Astrocyte (in vitro differentiated cells and primary cell): ENCODE measurements around the gene STX3. TPM values are rescaled to one million over a fixed set of nuclear protein-coding genes. Genes with fewer than 3 reads are reported as not detected.

Experiments used
- DNase-seq: peaks from one replicate; pipeline ENCODE4 v3.0.0-alpha.2; 2010; ENCODE audit warnings: low read depth
- FAIRE-seq: peaks from 2 replicates; lab custom pipeline; 2011; peaks lifted over from hg19 to GRCh38; lab: Jason Lieb, UNC
- H2AFZ ChIP-seq: 2 replicates; pipeline ENCODE4 v1.6.0; 2012; ENCODE audit warnings: low read depth, low read length, inconsistent platforms
- H3K27ac ChIP-seq: 2 replicates; pipeline ENCODE4 v1.5.1; 2011; ENCODE audit warnings: low read depth, low read length, inconsistent platforms
- H3K27me3 ChIP-seq: 2 replicates; pipeline ENCODE4 v1.6.0; 2011; ENCODE audit warnings: low read length, inconsistent platforms; ENCODE audit not compliant: insufficient read depth
- H3K36me3 ChIP-seq: 2 replicates; pipeline ENCODE4 v1.5.1; 2011; ENCODE audit warnings: low read length, inconsistent platforms; ENCODE audit not compliant: insufficient read depth
- H3K4me1 ChIP-seq: 2 replicates; pipeline ENCODE4 v1.5.1; 2011; ENCODE audit warnings: low read length, inconsistent platforms; ENCODE audit not compliant: insufficient read depth
- H3K4me2 ChIP-seq: 2 replicates; pipeline ENCODE4 v1.6.0; 2012; ENCODE audit warnings: low read length, inconsistent platforms
- H3K4me3 ChIP-seq: 2 replicates; pipeline ENCODE4 v1.5.1; 2011; ENCODE audit warnings: low read depth, mild to moderate bottlenecking, low read length, inconsistent platforms; ENCODE audit not compliant: insufficient read depth
- H3K79me2 ChIP-seq: 2 replicates; pipeline ENCODE4 v1.6.0; 2012; ENCODE audit warnings: mild to moderate bottlenecking, low read length, inconsistent platforms; ENCODE audit not compliant: insufficient read depth
- H3K9ac ChIP-seq: 2 replicates; pipeline ENCODE4 v1.6.0; 2012; ENCODE audit warnings: mild to moderate bottlenecking, low read length, inconsistent platforms
- H3K9me3 ChIP-seq: 2 replicates; pipeline ENCODE4 v1.5.1; 2012; ENCODE audit warnings: low read depth, mild to moderate bottlenecking, low read length, inconsistent platforms; ENCODE audit not compliant: insufficient read depth
- H4K20me1 ChIP-seq: 2 replicates; pipeline ENCODE4 v1.6.0; 2012; ENCODE audit warnings: low read length, inconsistent platforms; ENCODE audit not compliant: insufficient read depth
- H3K27ac Mint-ChIP-seq: one replicate; pipeline ENCODE4 v1.8.0; 2021; ENCODE audit warnings: mild to moderate bottlenecking, mixed read lengths; ENCODE audit not compliant: unreplicated experiment
- H3K27me3 Mint-ChIP-seq: one replicate; pipeline ENCODE4 v1.8.0; 2021; ENCODE audit warnings: low read depth, mixed read lengths; ENCODE audit not compliant: unreplicated experiment
- H3K36me3 Mint-ChIP-seq: one replicate; pipeline ENCODE4 v1.8.0; 2021; ENCODE audit warnings: low read depth, mixed read lengths; ENCODE audit not compliant: unreplicated experiment
- H3K4me1 Mint-ChIP-seq: one replicate; pipeline ENCODE4 v1.8.0; 2021; ENCODE audit warnings: low read depth, mixed read lengths; ENCODE audit not compliant: unreplicated experiment
- H3K4me3 Mint-ChIP-seq: one replicate; pipeline ENCODE4 v1.8.0; 2021; ENCODE audit warnings: mild to moderate bottlenecking, moderate library complexity, mixed read lengths; ENCODE audit not compliant: unreplicated experiment
- H3K9me3 Mint-ChIP-seq: one replicate; pipeline ENCODE4 v1.8.0; 2021; ENCODE audit warnings: mild to moderate bottlenecking, mixed read lengths; ENCODE audit not compliant: unreplicated experiment
- CTCF ChIP-seq: IDR thresholded peaks from 2 replicates; pipeline ENCODE4 v1.5.1; 2011; ENCODE audit warnings: low read depth, mild to moderate bottlenecking, inconsistent platforms, low read length, moderate library complexity; ENCODE audit not compliant: insufficient read depth
- EZH2 ChIP-seq: IDR thresholded peaks from 2 replicates; pipeline ENCODE4 v1.6.1; 2012; ENCODE audit warnings: mild to moderate bottlenecking, low read length, inconsistent platforms; ENCODE audit not compliant: insufficient read depth
- total RNA-seq: library from RNA; stranded (reverse); gene quantifications from 2 replicates; pipeline ENCODE4 v1.2.1, GENCODE V29; 2021

Gene STX3
- total RNA-seq, 1 donor from 2014 or later, result 61.2 TPM

GRCh38 chr11:59791639-59792038 is 36.5 kb downstream of the STX3 start:
- Mint-ChIP-seq H3K27me3 (no peaks in the 10 kb centered on the region), H3K4me1 (peaks cover 37% of the 10 kb centered on the region), H3K27ac (peak overlapping the region; percentile 14), H3K36me3 (peaks cover 55% of the 10 kb centered on the region), H3K9me3 (peaks cover 2% of the 10 kb centered on the region), H3K4me3 (no peak overlapping the region)
- Histone ChIP-seq H3K4me3 (no peak overlapping the region), H4K20me1 (no peaks in the 10 kb centered on the region), H3K27ac (no peak overlapping the region), H3K9me3 (no peaks in the 10 kb centered on the region), H3K36me3 (peaks cover 18% of the 10 kb centered on the region), H3K9ac (no peak overlapping the region), H3K79me2 (no peaks in the 10 kb centered on the region), H3K4me1 (peaks cover 18% of the 10 kb centered on the region), H3K4me2 (no peak overlapping the region), H2AFZ (no peak overlapping the region), H3K27me3 (no peaks in the 10 kb centered on the region)
- no peak for DNase-seq
- no peak for FAIRE-seq
- TF ChIP-seq CTCF (no peak), EZH2 (no peak)

- Mint-ChIP-seq H3K27ac (peak overlapping the region; percentile 29), H3K9me3 (peaks cover 2% of the 10 kb centered on the region), H3K36me3 (peaks cover 58% of the 10 kb centered on the region), H3K4me1 (peaks cover 29% of the 10 kb centered on the region), H3K4me3 (peak overlapping the region; percentile 63), H3K27me3 (no peaks in the 10 kb centered on the region)
- no peak overlapping the region for H2AFZ ChIP-seq
- no peaks in the 10 kb centered on the region for H4K20me1 ChIP-seq
- TF ChIP-seq CTCF (no peak), EZH2 (no peak)
- FAIRE-seq (no peak), DNase-seq (no peak)
- H3K27me3 ChIP-seq, result no peaks in the 10 kb centered on the region
- H3K4me1 ChIP-seq, result peaks cover 9% of the 10 kb centered on the region
- no peak overlapping the region for H3K27ac ChIP-seq
- no peak overlapping the region for H3K4me3 ChIP-seq
- peaks cover 18% of the 10 kb centered on the region for H3K36me3 ChIP-seq
- no peak overlapping the region for H3K4me2 ChIP-seq
- no peaks in the 10 kb centered on the region for H3K9me3 ChIP-seq
- H3K79me2 ChIP-seq, result no peaks in the 10 kb centered on the region
- H3K9ac ChIP-seq, result no peak overlapping the region
Observed at GRCh38 chr11:59792507-59792906, 37.3 kb downstream of the STX3 start.

GRCh38 chr11:59794417-59794816 is 39.2 kb downstream of the STX3 start:
- H4K20me1 ChIP-seq, result no peaks in the 10 kb centered on the region
- no peak for FAIRE-seq
- H3K4me1 ChIP-seq, result no peaks in the 10 kb centered on the region
- Mint-ChIP-seq H3K9me3 (peaks cover 2% of the 10 kb centered on the region), H3K27ac (no peak overlapping the region), H3K36me3 (peaks cover 51% of the 10 kb centered on the region), H3K4me1 (peaks cover 11% of the 10 kb centered on the region), H3K27me3 (no peaks in the 10 kb centered on the region), H3K4me3 (no peak overlapping the region)
- H2AFZ ChIP-seq, result no peak overlapping the region
- H3K4me3 ChIP-seq, result no peak overlapping the region
- no peak for DNase-seq
- H3K9me3 ChIP-seq, result no peaks in the 10 kb centered on the region
- H3K27ac ChIP-seq, result no peak overlapping the region
- no peak overlapping the region for H3K4me2 ChIP-seq
- no peak overlapping the region for H3K9ac ChIP-seq
- H3K79me2 ChIP-seq, result no peaks in the 10 kb centered on the region
- H3K27me3 ChIP-seq, result no peaks in the 10 kb centered on the region
- peaks cover 18% of the 10 kb centered on the region for H3K36me3 ChIP-seq
- TF ChIP-seq CTCF, result no peak
- TF ChIP-seq EZH2, result no peak
